ENCODE results near the gene CNTNAP3B. TPM values are rescaled to one million over a fixed set of nuclear protein-coding genes. Genes with fewer than 3 reads are reported as not detected.
"Not testable (repeated sequence)": the region's sequence is repeated elsewhere in the genome, so short reads cannot be mapped to it uniquely, and the experiment has no call there.

Gene CNTNAP3B
- polyA plus RNA-seq, 2 donors: 7.3 to 8.8 TPM

DNA sequence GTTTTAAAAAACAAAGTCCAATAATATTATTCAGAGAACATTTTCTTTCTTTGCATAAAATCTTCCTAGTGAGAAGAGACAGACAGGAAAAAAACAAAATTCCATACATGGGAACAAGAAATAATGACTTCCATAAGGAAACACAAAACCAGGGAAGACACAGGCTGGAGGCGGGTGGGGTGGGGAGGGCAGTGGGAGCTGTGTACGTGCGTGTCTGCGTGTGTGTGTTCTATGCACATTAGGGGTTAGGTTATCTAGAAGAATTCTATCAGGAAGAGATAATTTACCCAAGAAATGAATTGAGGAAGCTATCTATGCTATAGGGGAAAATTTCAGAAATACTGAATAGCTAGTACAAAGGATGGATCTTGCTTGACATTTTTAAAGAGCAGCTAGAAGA is 58.2 kb downstream of the CNTNAP3B start:
- H3K36me3 ChIP-seq (ENCODE audit: control insufficient read depth in 2 of 2, insufficient read depth in 2 of 2, low read length in 1 of 2); H3K27me3 ChIP-seq (ENCODE audit: control insufficient read depth in 1 of 2, insufficient read depth in 2 of 2, low read length in 2 of 2); H3K27ac ChIP-seq (ENCODE audit: low read depth in 2 of 2, low read length in 1 of 2); H3K9me3 ChIP-seq (ENCODE audit: control insufficient read depth in 2 of 2, insufficient read depth in 1 of 2, low read depth in 1 of 2, low read length in 1 of 2); H3K4me1 ChIP-seq (ENCODE audit: control insufficient read depth in 2 of 2, insufficient read depth in 2 of 2, low read length in 1 of 2); H3K4me3 ChIP-seq (ENCODE audit: low read depth in 1 of 2, low read length in 2 of 2): not testable (repeated sequence)
- no CpG with 5 or more reads among the region's 4 CpGs for WGBS, 2 donors

DNA sequence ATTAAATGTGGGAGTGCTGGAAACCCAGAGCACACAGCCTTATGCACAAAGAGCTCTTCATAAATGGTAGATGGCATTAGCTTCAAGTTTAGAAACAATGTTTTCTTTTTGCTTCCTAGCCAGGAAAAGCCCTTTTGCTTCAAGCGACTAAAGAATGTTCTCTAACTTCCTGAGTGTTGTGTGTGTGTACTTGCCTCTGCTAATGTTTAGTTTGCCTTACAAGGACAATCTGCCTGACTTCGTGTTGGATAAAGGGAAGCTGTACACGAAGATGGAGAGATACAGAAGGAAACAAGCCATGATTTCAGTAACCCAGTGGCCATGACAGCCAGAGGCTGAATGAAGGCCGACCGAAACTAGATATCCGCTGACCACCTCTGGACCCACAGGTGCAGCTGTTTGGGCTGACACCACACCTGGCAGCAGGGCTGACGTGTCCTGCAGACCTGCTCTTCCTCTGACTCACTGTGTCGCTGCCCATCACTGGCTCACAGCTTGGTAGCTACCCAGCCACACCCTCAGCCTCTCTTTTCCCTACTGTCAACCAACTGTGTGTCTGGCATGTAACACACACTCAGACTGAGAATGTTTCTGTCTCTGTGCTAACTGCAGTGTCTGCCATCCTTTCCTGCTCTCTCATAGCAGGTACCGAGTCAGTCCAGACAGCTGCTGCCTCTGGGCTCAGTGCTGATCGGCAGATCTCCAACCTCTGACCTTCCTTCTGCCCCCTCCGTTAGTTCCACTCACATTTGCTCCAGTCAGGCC is 59.0 kb downstream of the CNTNAP3B start:
- H3K27ac ChIP-seq (ENCODE audit: low read depth in 2 of 2, low read length in 1 of 2); H3K4me3 ChIP-seq (ENCODE audit: low read depth in 1 of 2, low read length in 2 of 2); H3K9me3 ChIP-seq (ENCODE audit: control insufficient read depth in 2 of 2, insufficient read depth in 1 of 2, low read depth in 1 of 2, low read length in 1 of 2); H3K27me3 ChIP-seq (ENCODE audit: control insufficient read depth in 1 of 2, insufficient read depth in 2 of 2, low read length in 2 of 2); H3K36me3 ChIP-seq (ENCODE audit: control insufficient read depth in 2 of 2, insufficient read depth in 2 of 2, low read length in 1 of 2); H3K4me1 ChIP-seq (ENCODE audit: control insufficient read depth in 2 of 2, insufficient read depth in 2 of 2, low read length in 1 of 2): not testable (repeated sequence)
- WGBS, 2 donors: 38 to 45% methylated on average over 3 to 5 of the region's 11 CpGs

- H3K27me3 ChIP-seq (ENCODE audit: control insufficient read depth in 1 of 2, insufficient read depth in 2 of 2, low read length in 2 of 2); H3K27ac ChIP-seq (ENCODE audit: low read depth in 2 of 2, low read length in 1 of 2); H3K9me3 ChIP-seq (ENCODE audit: control insufficient read depth in 2 of 2, insufficient read depth in 1 of 2, low read depth in 1 of 2, low read length in 1 of 2); H3K36me3 ChIP-seq (ENCODE audit: control insufficient read depth in 2 of 2, insufficient read depth in 2 of 2, low read length in 1 of 2); H3K4me1 ChIP-seq (ENCODE audit: control insufficient read depth in 2 of 2, insufficient read depth in 2 of 2, low read length in 1 of 2); H3K4me3 ChIP-seq (ENCODE audit: low read depth in 1 of 2, low read length in 2 of 2): not testable (repeated sequence)
- 94 to 100% methylated on average over 1 of the region's 1 CpG for WGBS, 2 donors
These were observed 75.4 kb downstream of the CNTNAP3B start for GRCh38 chr9:42053874-42054273.

GRCh38 chr9:42050701-42051100 is 78.5 kb downstream of the CNTNAP3B start:
- H3K36me3 ChIP-seq (ENCODE audit: control insufficient read depth in 2 of 2, insufficient read depth in 2 of 2, low read length in 1 of 2); H3K27me3 ChIP-seq (ENCODE audit: control insufficient read depth in 1 of 2, insufficient read depth in 2 of 2, low read length in 2 of 2); H3K9me3 ChIP-seq (ENCODE audit: control insufficient read depth in 2 of 2, insufficient read depth in 1 of 2, low read depth in 1 of 2, low read length in 1 of 2); H3K27ac ChIP-seq (ENCODE audit: low read depth in 2 of 2, low read length in 1 of 2); H3K4me3 ChIP-seq (ENCODE audit: low read depth in 1 of 2, low read length in 2 of 2); H3K4me1 ChIP-seq (ENCODE audit: control insufficient read depth in 2 of 2, insufficient read depth in 2 of 2, low read length in 1 of 2): not testable (repeated sequence)
- WGBS, 2 donors: no CpG with 5 or more reads among the region's 2 CpGs

DNA sequence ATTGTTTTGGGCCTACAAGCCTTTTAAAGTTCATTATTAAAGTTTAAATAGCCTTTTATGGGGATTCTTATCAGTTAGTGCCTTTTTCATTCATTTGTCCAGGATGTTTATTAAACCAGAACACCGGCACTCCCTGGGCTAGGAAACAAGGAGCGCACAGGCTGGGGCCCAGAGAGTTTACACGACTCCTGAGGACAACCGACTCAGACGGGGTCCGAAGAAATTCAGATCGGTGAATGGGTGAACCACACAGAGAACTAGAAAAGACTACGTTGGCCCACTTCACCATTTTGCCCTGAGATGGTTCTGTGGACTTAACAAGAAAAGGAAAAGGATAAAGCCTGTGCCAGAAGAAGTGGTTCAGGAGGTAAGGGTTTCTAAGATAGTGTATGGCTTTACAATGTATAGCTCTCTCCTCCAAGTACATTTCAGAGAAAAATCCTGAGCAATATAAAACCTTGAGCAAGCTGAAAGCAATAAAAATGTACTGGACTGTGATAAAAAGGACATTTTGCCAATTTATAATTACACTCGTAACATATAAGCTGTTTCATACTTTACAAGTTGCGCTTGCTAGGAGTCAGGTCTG is 84.7 kb downstream of the CNTNAP3B start:
- WGBS, 2 donors: 78 to 86% methylated on average over 6 to 10 of the region's 10 CpGs
- H3K36me3 ChIP-seq (ENCODE audit: control insufficient read depth in 2 of 2, insufficient read depth in 2 of 2, low read length in 1 of 2): not testable (repeated sequence)

GRCh38 chr9:42033541-42033940 is 95.7 kb downstream of the CNTNAP3B start:
- not testable (repeated sequence) for H3K9me3 ChIP-seq (ENCODE audit: control insufficient read depth in 2 of 2, insufficient read depth in 1 of 2, low read depth in 1 of 2, low read length in 1 of 2); H3K4me3 ChIP-seq (ENCODE audit: low read depth in 1 of 2, low read length in 2 of 2); H3K27ac ChIP-seq (ENCODE audit: low read depth in 2 of 2, low read length in 1 of 2); H3K27me3 ChIP-seq (ENCODE audit: control insufficient read depth in 1 of 2, insufficient read depth in 2 of 2, low read length in 2 of 2); H3K36me3 ChIP-seq (ENCODE audit: control insufficient read depth in 2 of 2, insufficient read depth in 2 of 2, low read length in 1 of 2); H3K4me1 ChIP-seq (ENCODE audit: control insufficient read depth in 2 of 2, insufficient read depth in 2 of 2, low read length in 1 of 2)
- no CpG with 5 or more reads among the region's 3 CpGs for WGBS, 2 donors

More for the DNA sequence above, 84.7 kb downstream of the CNTNAP3B start:
- not testable (repeated sequence) for H3K9me3 ChIP-seq (ENCODE audit: control insufficient read depth in 2 of 2, insufficient read depth in 1 of 2, low read depth in 1 of 2, low read length in 1 of 2); H3K4me1 ChIP-seq (ENCODE audit: control insufficient read depth in 2 of 2, insufficient read depth in 2 of 2, low read length in 1 of 2); H3K4me3 ChIP-seq (ENCODE audit: low read depth in 1 of 2, low read length in 2 of 2); H3K27ac ChIP-seq (ENCODE audit: low read depth in 2 of 2, low read length in 1 of 2); H3K27me3 ChIP-seq (ENCODE audit: control insufficient read depth in 1 of 2, insufficient read depth in 2 of 2, low read length in 2 of 2)

DNA sequence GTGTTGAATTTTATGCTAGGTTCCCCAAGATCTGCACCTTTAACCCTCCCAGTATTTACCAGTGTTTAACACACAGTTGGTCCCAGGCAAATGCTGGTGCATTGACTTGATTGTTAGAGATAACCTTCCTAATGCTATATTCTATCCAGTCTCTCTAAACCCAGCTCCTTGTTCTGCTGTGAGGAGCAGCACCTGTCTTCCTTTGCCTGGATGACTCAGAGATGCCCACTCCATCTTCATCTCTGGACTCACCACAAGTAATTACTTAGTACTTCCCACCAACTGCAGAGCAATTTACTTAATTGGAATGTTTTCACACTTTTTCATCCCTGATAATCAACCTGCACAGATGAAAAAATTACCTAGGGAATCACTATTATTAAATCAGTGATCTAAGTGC is 108.6 kb downstream of the CNTNAP3B start:
- not testable (repeated sequence) for H3K27ac ChIP-seq (ENCODE audit: low read depth in 2 of 2, low read length in 1 of 2); H3K36me3 ChIP-seq (ENCODE audit: control insufficient read depth in 2 of 2, insufficient read depth in 2 of 2, low read length in 1 of 2); H3K9me3 ChIP-seq (ENCODE audit: control insufficient read depth in 2 of 2, insufficient read depth in 1 of 2, low read depth in 1 of 2, low read length in 1 of 2); H3K27me3 ChIP-seq (ENCODE audit: control insufficient read depth in 1 of 2, insufficient read depth in 2 of 2, low read length in 2 of 2); H3K4me1 ChIP-seq (ENCODE audit: control insufficient read depth in 2 of 2, insufficient read depth in 2 of 2, low read length in 1 of 2); H3K4me3 ChIP-seq (ENCODE audit: low read depth in 1 of 2, low read length in 2 of 2)

- H3K36me3 ChIP-seq (ENCODE audit: control insufficient read depth in 2 of 2, insufficient read depth in 2 of 2, low read length in 1 of 2); H3K9me3 ChIP-seq (ENCODE audit: control insufficient read depth in 2 of 2, insufficient read depth in 1 of 2, low read depth in 1 of 2, low read length in 1 of 2); H3K27ac ChIP-seq (ENCODE audit: low read depth in 2 of 2, low read length in 1 of 2); H3K4me3 ChIP-seq (ENCODE audit: low read depth in 1 of 2, low read length in 2 of 2); H3K27me3 ChIP-seq (ENCODE audit: control insufficient read depth in 1 of 2, insufficient read depth in 2 of 2, low read length in 2 of 2); H3K4me1 ChIP-seq (ENCODE audit: control insufficient read depth in 2 of 2, insufficient read depth in 2 of 2, low read length in 1 of 2): not testable (repeated sequence)
- 81 to 83% methylated on average over 6 to 7 of the region's 7 CpGs for WGBS, 2 donors
These were observed 110.9 kb downstream of the CNTNAP3B start for GRCh38 chr9:42018220-42018922.

DNA sequence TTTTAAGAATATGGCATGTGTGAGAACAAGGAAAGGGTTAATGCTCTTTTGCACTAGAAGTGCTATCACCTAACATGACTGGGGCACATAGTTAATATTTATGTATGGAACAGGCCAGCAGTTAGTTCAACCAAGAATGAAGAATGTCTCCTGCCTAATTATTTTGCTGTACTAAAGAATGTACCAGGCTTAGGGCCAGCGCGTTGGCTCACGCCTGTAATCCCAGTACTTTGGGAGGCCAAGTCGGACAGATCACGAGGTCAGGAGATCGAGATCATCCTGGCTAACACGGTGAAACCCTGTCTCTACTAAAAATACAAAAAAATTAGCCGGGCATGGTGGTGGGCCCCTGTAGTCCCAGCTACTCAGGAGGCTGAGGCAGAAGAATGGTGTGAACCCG is 114.9 kb downstream of the CNTNAP3B start:
- WGBS, 2 donors: 35 to 60% methylated on average over 5 to 7 of the region's 9 CpGs
- not testable (repeated sequence) for H3K4me1 ChIP-seq (ENCODE audit: control insufficient read depth in 2 of 2, insufficient read depth in 2 of 2, low read length in 1 of 2); H3K9me3 ChIP-seq (ENCODE audit: control insufficient read depth in 2 of 2, insufficient read depth in 1 of 2, low read depth in 1 of 2, low read length in 1 of 2); H3K4me3 ChIP-seq (ENCODE audit: low read depth in 1 of 2, low read length in 2 of 2); H3K36me3 ChIP-seq (ENCODE audit: control insufficient read depth in 2 of 2, insufficient read depth in 2 of 2, low read length in 1 of 2); H3K27me3 ChIP-seq (ENCODE audit: control insufficient read depth in 1 of 2, insufficient read depth in 2 of 2, low read length in 2 of 2); H3K27ac ChIP-seq (ENCODE audit: low read depth in 2 of 2, low read length in 1 of 2)

DNA sequence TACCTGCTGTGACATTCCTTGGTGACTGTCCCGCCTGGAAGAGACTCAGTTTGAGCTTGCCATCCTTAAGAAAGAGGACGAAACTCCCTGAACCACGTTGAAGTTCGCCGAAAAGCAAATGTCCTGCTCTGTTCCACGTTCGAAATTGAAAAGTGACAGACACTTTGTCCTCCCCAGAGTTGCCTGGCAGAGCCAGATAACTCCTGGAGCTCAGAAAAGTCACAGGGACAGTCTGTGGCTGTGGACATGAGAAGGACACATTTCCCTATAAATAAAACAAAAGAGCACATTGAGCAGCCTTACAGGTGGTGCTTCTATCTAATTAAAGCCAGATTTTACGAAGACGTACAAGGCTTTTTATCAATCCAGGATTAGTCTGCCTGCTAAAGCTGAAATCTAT is 137.6 kb downstream of the CNTNAP3B start:
- not testable (repeated sequence) for H3K4me1 ChIP-seq (ENCODE audit: control insufficient read depth in 2 of 2, insufficient read depth in 2 of 2, low read length in 1 of 2); H3K4me3 ChIP-seq (ENCODE audit: low read depth in 1 of 2, low read length in 2 of 2); H3K27ac ChIP-seq (ENCODE audit: low read depth in 2 of 2, low read length in 1 of 2); H3K27me3 ChIP-seq (ENCODE audit: control insufficient read depth in 1 of 2, insufficient read depth in 2 of 2, low read length in 2 of 2); H3K9me3 ChIP-seq (ENCODE audit: control insufficient read depth in 2 of 2, insufficient read depth in 1 of 2, low read depth in 1 of 2, low read length in 1 of 2); H3K36me3 ChIP-seq (ENCODE audit: control insufficient read depth in 2 of 2, insufficient read depth in 2 of 2, low read length in 1 of 2)
- WGBS, 2 donors: no CpG with 5 or more reads among the region's 9 CpGs
